ENCODE data around the gene ABCA2. TPM values are rescaled to one million over a fixed set of nuclear protein-coding genes. Genes with fewer than 3 reads are reported as not detected.

ABCA2 gene
- total and polyA plus RNA-seq, 2 experiments from 2014 or later = 30.5 to 56.7 TPM

- TF ChIP-seq, protein P1, sequence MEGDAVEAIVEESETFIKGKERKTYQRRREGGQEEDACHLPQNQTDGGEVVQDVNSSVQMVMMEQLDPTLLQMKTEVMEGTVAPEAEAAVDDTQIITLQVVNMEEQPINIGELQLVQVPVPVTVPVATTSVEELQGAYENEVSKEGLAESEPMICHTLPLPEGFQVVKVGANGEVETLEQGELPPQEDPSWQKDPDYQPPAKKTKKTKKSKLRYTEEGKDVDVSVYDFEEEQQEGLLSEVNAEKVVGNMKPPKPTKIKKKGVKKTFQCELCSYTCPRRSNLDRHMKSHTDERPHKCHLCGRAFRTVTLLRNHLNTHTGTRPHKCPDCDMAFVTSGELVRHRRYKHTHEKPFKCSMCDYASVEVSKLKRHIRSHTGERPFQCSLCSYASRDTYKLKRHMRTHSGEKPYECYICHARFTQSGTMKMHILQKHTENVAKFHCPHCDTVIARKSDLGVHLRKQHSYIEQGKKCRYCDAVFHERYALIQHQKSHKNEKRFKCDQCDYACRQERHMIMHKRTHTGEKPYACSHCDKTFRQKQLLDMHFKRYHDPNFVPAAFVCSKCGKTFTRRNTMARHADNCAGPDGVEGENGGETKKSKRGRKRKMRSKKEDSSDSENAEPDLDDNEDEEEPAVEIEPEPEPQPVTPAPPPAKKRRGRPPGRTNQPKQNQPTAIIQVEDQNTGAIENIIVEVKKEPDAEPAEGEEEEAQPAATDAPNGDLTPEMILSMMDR (IDR thresholded peaks at IDR 0.05; ENCODE audit: low read depth, low read length) = peak; percentile 19
- Histone ChIP-seq H3K9me3 (ENCODE audit: low read depth) (no peaks in the 10 kb centered on the region), H3K4me1 (ENCODE audit: low read depth) (peaks cover 5% of the 10 kb centered on the region), H3K4me3 (peak overlapping the region; percentile 92), H3K36me3 (no peaks in the 10 kb centered on the region), H3K27me3 (no peaks in the 10 kb centered on the region), H3K27ac (no peak overlapping the region)
- peak; percentile 30 to 89 for DNase-seq (ENCODE audit: low read depth in 1 of 2, low spot score in 1 of 2)
These were observed 423 bp upstream of the ABCA2 start for GRCh38 chr9:137028263-137029057.

DNA sequence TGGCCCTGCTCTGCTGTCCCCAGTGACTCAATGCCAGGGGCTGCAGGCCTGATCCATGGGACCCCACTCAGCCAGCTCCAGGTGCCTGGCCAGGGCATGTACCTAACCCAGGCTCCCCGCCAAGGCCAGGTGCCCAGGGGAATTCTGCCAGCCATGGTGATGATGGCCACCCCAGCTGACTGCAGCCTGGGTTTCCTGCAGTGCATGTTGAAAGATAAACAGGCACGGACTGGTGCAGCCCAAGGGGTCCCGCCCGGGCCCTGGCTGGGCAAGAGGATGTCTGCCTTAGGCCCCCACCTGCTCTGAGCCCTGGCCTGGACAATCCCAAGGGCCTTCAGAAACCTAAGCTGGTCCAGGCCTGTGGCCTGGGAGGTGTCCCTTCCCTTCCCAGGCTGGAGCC is 1.2 kb downstream of the ABCA2 start:
- Histone ChIP-seq H3K4me1 (ENCODE audit: low read depth) (peaks cover 5% of the 10 kb centered on the region), H3K4me3 (no peak overlapping the region), H3K9me3 (ENCODE audit: low read depth) (no peaks in the 10 kb centered on the region), H3K27me3 (no peaks in the 10 kb centered on the region), H3K36me3 (no peaks in the 10 kb centered on the region), H3K27ac (no peak overlapping the region)
- TF ChIP-seq, protein P1 (IDR thresholded peaks at IDR 0.05; ENCODE audit: low read depth, low read length) = no peak
- DNase-seq (ENCODE audit: low read depth in 1 of 2, low spot score in 1 of 2) = no peak

- H3K27me3 ChIP-seq = no peaks in the 10 kb centered on the region
- TF ChIP-seq, protein P1 (IDR thresholded peaks at IDR 0.05; ENCODE audit: low read depth, low read length) = no peak
- no peaks in the 10 kb centered on the region for H3K36me3 ChIP-seq
- no peak for DNase-seq (ENCODE audit: low read depth in 1 of 2, low spot score in 1 of 2)
- H3K27ac ChIP-seq = no peak overlapping the region
- H3K4me1 ChIP-seq (ENCODE audit: low read depth) = peaks cover 5% of the 10 kb centered on the region
- no peaks in the 10 kb centered on the region for H3K9me3 ChIP-seq (ENCODE audit: low read depth)
- H3K4me3 ChIP-seq = no peak overlapping the region
These were observed 1.7 kb downstream of the ABCA2 start for GRCh38 chr9:137026384-137026783.

GRCh38 chr9:137025517-137025966 is 2.5 kb downstream of the ABCA2 start:
- no peaks in the 10 kb centered on the region for H3K9me3 ChIP-seq (ENCODE audit: low read depth)
- H3K27ac ChIP-seq = no peak overlapping the region
- no peak overlapping the region for H3K4me3 ChIP-seq
- H3K36me3 ChIP-seq = no peaks in the 10 kb centered on the region
- TF ChIP-seq, protein P1 (IDR thresholded peaks at IDR 0.05; ENCODE audit: low read depth, low read length) = no peak
- peaks cover 5% of the 10 kb centered on the region for H3K4me1 ChIP-seq (ENCODE audit: low read depth)
- no peak for DNase-seq (ENCODE audit: low read depth in 1 of 2, low spot score in 1 of 2)
- no peaks in the 10 kb centered on the region for H3K27me3 ChIP-seq

GRCh38 chr9:137023583-137023991 is 4.5 kb downstream of the ABCA2 start:
- Histone ChIP-seq H3K36me3 (no peaks in the 10 kb centered on the region), H3K4me1 (ENCODE audit: low read depth) (peaks cover 5% of the 10 kb centered on the region), H3K27ac (no peak overlapping the region), H3K27me3 (no peaks in the 10 kb centered on the region), H3K9me3 (ENCODE audit: low read depth) (no peaks in the 10 kb centered on the region), H3K4me3 (no peak overlapping the region)
- TF ChIP-seq, protein P1 (IDR thresholded peaks at IDR 0.05; ENCODE audit: low read depth, low read length) = no peak
- DNase-seq (ENCODE audit: low read depth in 1 of 2, low spot score in 1 of 2) = no peak

All from cardiac muscle cell (in vitro differentiated cells and primary cell).